Renal cortex interstitium (tissue), 11 donors: ENCODE measurements around the gene CATSPERD. TPM values are rescaled to one million over a fixed set of nuclear protein-coding genes. Genes with fewer than 3 reads are reported as not detected.
"Not testable (repeated sequence)": the region's sequence is repeated elsewhere in the genome, so short reads cannot be mapped to it uniquely, and the experiment has no call there.

Source experiments
- DNase-seq, 11 donors: peaks; one replicate each; pipeline ENCODE4 v3.0.0-alpha.2; 2013; ENCODE audit warnings: low read depth in 9 of 11, low spot score in 4 of 11; ENCODE audit errors: extremely low read depth in 1 of 11
- polyA plus RNA-seq, 3 donors: library from polyadenylated mRNA; unstranded; fragments of 120-200 nt; gene quantifications; one replicate each; pipeline ENCODE4 v1.2.1, GENCODE V29; 2013; ENCODE audit not compliant: insufficient read length in 3 of 3

CATSPERD gene
- polyA plus RNA-seq, 3 donors, result not detected

- no peak for DNase-seq
Measured at GRCh38 chr19:5682107-5682482, 38.3 kb upstream of the CATSPERD start.

GRCh38 chr19:5683177-5683886 lies 37.1 kb upstream of the CATSPERD start:
- no peak for DNase-seq

DNA sequence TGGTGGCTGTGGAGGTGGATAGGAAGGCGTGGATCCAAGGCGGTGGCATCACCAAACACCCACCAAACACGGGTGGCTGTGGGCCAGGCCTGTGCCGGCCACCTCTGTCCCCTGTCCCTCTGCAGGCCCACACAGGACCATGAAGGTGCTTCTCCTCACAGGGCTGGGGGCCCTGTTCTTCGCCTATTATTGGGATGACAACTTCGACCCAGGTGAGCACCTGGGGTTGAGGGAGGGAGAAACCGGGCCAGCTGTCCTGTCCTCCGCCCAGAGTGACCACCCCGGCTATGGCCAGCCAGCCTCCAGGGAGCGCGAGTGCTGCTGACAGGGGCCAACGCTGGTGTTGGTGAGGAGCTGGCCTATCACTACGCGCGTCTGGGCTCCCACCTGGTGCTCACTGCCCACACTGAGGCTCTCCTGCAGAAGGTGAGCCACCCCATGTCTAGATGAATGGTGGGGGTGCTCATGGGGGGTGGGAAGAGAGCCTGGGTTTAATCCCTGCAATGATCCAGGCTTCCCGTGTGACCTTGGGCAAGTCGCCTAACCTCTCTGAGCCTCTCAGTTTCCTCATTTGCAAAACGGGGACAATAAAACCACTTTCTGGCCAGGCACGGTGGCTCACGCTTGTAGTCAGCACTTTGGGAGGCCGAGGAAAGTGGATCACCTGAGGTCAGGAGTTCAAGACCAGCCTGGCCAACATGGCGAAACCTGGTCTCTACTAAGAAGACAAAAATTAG lies 35.6 kb upstream of the CATSPERD start:
- no peak for DNase-seq

GRCh38 chr19:5686326-5686646 lies 34.2 kb upstream of the CATSPERD start:
- DNase-seq, result no peak

GRCh38 chr19:5686647-5687359 lies 33.6 kb upstream of the CATSPERD start:
- peak; percentile 66 to 90 (median 85) for DNase-seq

- DNase-seq, result no peak
Measured at GRCh38 chr19:5687360-5688198, 32.9 kb upstream of the CATSPERD start.

GRCh38 chr19:5688262-5688881 lies 32.1 kb upstream of the CATSPERD start:
- DNase-seq, result not testable (repeated sequence)

- peak; percentile 91 to 98 (median 96) for DNase-seq
Measured at GRCh38 chr19:5690125-5690954, 30.1 kb upstream of the CATSPERD start, which contains the start of gene RPL36. Gene RPL36, plus strand, starts transcription at chr19:5690295. Its CDS starts 213 bp downstream, at chr19:5690508.

DNA sequence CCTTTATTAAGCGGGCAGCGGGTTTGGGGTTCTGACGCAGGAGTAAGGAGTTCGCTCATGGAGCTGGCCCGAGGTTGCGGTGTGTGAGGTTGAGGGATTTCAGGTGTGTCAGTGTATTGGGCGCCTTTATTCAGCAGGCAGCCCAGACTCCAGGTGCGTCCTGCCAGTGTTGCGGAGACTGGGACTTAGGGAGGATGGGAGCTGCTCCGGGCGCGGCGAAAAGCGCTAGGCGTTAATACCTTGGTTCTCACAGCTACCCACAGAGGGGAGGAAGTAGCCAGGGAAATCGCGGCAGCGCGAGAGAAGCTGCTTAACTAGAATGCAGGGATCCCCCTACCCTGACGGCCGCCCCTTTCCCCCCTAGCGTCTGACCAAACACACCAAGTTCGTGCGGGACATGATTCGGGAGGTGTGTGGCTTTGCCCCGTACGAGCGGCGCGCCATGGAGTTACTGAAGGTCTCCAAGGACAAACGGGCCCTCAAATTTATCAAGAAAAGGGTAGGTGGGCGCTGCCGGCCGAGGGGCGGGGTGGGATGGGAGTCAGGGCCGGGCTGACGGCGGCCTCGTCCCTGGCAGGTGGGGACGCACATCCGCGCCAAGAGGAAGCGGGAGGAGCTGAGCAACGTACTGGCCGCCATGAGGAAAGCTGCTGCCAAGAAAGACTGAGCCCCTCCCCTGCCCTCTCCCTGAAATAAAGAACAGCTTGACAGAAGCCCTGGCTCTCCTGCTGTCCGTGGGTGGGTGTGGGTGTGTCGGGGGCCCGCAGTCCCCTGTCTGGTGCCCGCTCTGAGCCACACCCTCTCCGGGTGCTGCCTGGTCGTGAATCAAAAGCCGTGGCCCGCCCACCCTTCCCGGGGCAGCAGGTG lies 29.2 kb upstream of the CATSPERD start:
- no peak for DNase-seq

- no peak for DNase-seq
Measured at GRCh38 chr19:5691822-5692722, 28.4 kb upstream of the CATSPERD start.

- no peak for DNase-seq
Measured at GRCh38 chr19:5692723-5693194, 27.7 kb upstream of the CATSPERD start.

- DNase-seq, result no peak
Measured at GRCh38 chr19:5693195-5694166, 27.0 kb upstream of the CATSPERD start.

GRCh38 chr19:5694167-5694955 lies 26.1 kb upstream of the CATSPERD start:
- DNase-seq, result no peak
